Measurements from ENCODE around the gene MEN1. TPM values are rescaled to one million over a fixed set of nuclear protein-coding genes. Genes with fewer than 3 reads are reported as not detected.
A peak's percentile ranks its signal among the peaks of the same experiment; 100 is the strongest.

MEN1 gene
- total RNA-seq, 6 experiments from 2014 or later = 13.1 to 21.5 (median 17.0) TPM

DNA sequence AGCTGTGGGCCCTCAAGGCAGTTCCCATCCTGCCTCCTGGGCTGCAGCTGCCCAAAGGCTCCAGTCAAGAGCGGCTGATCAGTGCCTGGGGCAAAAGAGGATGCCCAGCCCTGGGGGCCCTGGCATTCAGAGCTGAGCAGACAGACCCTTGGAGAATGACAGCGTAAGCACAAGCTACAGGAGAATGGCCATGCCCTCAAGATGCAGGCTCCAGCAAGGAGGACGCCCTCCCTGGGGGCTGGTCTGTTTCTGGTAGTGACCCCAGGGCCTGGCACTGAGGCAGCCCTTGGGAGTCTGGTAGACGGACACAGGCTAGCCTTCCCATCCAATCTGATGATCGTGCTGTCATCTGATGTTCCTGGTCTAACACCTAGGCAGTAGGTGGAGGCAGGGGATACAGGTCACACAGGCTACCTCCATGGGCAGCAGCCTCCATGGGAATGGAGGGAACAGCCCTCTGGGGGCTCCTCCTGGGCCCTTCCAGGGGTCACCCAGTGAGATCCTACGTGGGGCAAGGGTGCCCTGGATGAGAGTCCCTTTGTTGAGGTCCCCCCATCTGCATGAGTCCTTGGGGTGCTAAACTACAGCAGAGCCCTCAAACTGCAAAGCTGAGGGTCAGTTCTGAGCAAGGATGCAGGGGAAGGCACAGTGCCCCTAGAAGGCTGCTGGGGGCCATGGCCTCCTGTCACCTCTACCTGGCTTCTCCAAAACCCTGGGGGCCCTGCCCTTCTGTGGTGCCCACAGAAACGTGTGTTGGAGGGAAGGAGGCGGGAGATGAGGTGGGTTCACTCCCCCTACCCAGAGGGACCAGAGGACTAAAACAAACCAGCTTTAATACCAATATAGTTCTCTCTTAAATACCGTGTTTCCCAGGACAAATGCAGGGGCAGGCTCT, 21.8 kb downstream of the MEN1 start:
- H3K36me3 ChIP-seq = no peaks in the 10 kb centered on the region
- H3K27me3 ChIP-seq = no peaks in the 10 kb centered on the region
- no peak overlapping the region for H3K27ac ChIP-seq
- H3K4me1 ChIP-seq = no peaks in the 10 kb centered on the region
- H3K9me3 ChIP-seq = no peaks in the 10 kb centered on the region
- TF ChIP-seq POLR2A (IDR thresholded peaks at IDR 0.05) = no peak
- TF ChIP-seq, protein P1, sequence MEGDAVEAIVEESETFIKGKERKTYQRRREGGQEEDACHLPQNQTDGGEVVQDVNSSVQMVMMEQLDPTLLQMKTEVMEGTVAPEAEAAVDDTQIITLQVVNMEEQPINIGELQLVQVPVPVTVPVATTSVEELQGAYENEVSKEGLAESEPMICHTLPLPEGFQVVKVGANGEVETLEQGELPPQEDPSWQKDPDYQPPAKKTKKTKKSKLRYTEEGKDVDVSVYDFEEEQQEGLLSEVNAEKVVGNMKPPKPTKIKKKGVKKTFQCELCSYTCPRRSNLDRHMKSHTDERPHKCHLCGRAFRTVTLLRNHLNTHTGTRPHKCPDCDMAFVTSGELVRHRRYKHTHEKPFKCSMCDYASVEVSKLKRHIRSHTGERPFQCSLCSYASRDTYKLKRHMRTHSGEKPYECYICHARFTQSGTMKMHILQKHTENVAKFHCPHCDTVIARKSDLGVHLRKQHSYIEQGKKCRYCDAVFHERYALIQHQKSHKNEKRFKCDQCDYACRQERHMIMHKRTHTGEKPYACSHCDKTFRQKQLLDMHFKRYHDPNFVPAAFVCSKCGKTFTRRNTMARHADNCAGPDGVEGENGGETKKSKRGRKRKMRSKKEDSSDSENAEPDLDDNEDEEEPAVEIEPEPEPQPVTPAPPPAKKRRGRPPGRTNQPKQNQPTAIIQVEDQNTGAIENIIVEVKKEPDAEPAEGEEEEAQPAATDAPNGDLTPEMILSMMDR (IDR thresholded peaks at IDR 0.05) = no peak
- DNase-seq = peak in 1 of 3 donors; percentile 30
- no peak overlapping the region for H3K4me3 ChIP-seq
- WGBS (ENCODE audit: insufficient coverage, low coverage, low lambda C conversion rate, missing lambda C conversion rate) = 72% methylated on average over 3 of the region's 9 CpGs
- ATAC-seq = no peak
- intact Hi-C loops (cut with DNase I) = loop anchor here in 1 of 2 donors (10.0 kb wide), 1 partner anchor 56 kb away; the partner anchor contains the start of gene CDC42BPG

DNA sequence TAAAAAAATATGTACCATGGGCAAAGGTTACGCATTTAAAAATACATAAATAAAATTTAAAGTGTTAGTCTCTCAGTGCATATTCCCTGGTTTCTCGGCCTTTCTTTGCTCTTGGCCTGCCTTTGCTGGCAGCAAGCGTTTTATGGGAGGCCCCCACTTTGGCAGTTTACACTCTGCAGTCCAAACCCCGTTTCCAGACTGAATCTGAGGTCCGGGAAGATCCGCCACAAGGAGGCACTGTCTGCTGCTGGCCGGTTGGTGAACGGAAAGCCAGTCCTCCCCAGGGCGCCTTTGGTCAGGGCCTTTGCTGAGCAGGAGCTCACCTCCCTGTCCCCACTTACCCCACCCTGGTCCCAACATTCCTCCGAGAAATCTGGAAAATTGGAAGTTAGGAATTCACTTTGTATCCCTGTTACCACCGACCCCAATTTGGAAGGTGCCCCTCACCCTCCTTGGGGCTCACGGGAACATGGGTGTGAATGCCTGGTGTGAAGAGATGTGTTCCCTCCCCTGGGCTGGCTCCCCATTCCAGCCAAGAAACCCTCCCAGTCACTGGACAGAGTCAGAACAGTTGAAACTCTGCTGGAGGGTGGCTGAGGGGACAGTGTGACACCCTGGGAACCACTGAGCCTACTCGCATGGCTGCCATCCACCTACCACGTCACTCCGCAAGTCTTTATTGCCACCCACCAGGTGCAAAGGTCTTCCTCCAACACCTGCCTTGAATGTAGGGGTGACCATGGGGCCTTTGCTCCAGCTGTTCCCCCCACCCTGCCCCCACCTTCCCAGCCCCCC, 22.6 kb downstream of the MEN1 start:
- TF ChIP-seq, protein P1 (IDR thresholded peaks at IDR 0.05) = peak; percentile 66 to 77 (median 72)
- TF ChIP-seq POLR2A (IDR thresholded peaks at IDR 0.05) = no peak
- Histone ChIP-seq H3K36me3 (no peaks in the 10 kb centered on the region), H3K4me1 (no peaks in the 10 kb centered on the region), H3K9me3 (no peaks in the 10 kb centered on the region), H3K4me3 (no peak overlapping the region), H3K27ac (no peak overlapping the region), H3K27me3 (no peaks in the 10 kb centered on the region)
- WGBS (ENCODE audit: insufficient coverage, low coverage, low lambda C conversion rate, missing lambda C conversion rate) = 54% methylated on average over 5 of the region's 15 CpGs
- intact Hi-C loops (cut with DNase I) = loop anchor here in 1 of 2 donors (10.0 kb wide), 1 partner anchor 57 kb away; the partner anchor contains the start of gene CDC42BPG
- ATAC-seq (peak; percentile 76 to 84 (median 84)), DNase-seq (peak; percentile 71 to 75 (median 71))

DNA sequence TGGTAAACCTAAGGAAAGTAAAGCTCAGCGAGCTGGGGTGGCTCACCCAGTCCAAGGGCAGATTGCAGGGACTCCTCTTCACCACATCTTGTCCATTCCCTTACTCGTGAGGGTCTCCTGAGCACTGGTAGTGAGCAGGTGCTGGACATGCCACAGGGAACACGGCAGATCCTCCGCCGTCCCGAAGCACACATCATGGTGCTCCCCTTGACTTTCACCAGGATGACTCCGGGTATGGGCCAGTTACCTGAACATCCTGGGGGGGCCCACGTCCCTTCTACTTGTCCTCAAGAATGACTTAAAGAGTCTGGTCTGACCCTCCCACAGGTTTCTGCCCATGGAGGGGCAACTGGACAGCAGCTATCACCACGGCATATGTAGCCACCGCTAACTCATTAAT, 24.0 kb downstream of the MEN1 start:
- peak in 2 of 3 donors; percentile 9 to 29 for DNase-seq
- H3K9me3 ChIP-seq = no peaks in the 10 kb centered on the region
- no peaks in the 10 kb centered on the region for H3K27me3 ChIP-seq
- no peak for ATAC-seq
- H3K4me3 ChIP-seq = no peak overlapping the region
- no peak overlapping the region for H3K27ac ChIP-seq
- H3K4me1 ChIP-seq = no peaks in the 10 kb centered on the region
- TF ChIP-seq, protein P1 (IDR thresholded peaks at IDR 0.05) = no peak
- no peak for TF ChIP-seq POLR2A (IDR thresholded peaks at IDR 0.05)
- H3K36me3 ChIP-seq = no peaks in the 10 kb centered on the region
- WGBS (ENCODE audit: insufficient coverage, low coverage, low lambda C conversion rate, missing lambda C conversion rate) = 89% methylated on average over 2 of the region's 10 CpGs
- intact Hi-C loops (cut with DNase I) = loop anchor here in 1 of 2 donors (10.0 kb wide), 1 partner anchor 58 kb away; the partner anchor contains the start of gene CDC42BPG

DNA sequence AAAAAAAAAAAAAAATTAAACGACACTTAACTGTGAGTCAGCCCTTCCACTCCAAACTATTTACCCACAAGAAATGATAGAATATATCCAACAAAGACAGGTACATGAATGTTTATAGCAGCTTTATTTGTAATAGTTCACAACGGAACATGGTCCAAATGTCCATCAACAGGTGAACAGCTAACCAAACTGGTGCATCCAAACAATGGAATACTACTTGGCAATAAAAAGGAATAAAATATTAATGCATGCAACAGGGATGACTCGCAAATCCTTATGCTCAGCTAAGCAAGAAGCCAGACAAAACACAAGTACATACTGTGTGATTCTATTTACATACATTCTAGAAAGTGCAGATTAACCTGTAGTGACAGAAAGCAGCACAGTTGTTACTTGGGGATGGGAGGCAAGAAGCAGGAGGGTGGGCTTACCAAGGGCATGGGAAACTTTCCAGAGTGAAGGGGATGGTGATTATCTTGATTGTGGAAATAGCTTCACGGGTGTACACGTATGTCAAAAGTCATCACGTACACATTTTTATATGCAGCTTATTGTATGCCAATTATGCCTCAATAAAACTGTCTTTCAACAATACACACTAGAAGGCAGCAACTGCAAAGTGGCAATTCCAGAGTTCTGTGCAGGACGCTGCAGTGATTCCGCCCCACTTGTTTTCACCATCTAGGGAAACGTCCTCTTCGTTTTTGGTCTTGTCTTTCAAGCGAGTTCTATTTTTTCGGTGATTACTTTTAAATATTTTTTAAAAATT, 25.4 kb downstream of the MEN1 start:
- WGBS (ENCODE audit: insufficient coverage, low coverage, low lambda C conversion rate, missing lambda C conversion rate) = 75% methylated on average over 11 of the region's 12 CpGs
- Histone ChIP-seq H3K4me3 (no peak overlapping the region), H3K9me3 (no peaks in the 10 kb centered on the region), H3K27ac (no peak overlapping the region), H3K27me3 (no peaks in the 10 kb centered on the region), H3K36me3 (no peaks in the 10 kb centered on the region), H3K4me1 (peaks cover 0 to under 1% (median 0%) of the 10 kb centered on the region in 4 donors)
- TF ChIP-seq POLR2A (IDR thresholded peaks at IDR 0.05) = no peak
- TF ChIP-seq, protein P1 (IDR thresholded peaks at IDR 0.05) = no peak
- ATAC-seq (no peak), DNase-seq (no peak)
- intact Hi-C loops (cut with DNase I) = loop anchor here in 1 of 2 donors (10.0 kb wide), 1 partner anchor 60 kb away; the partner anchor contains the start of gene CDC42BPG
